Measurements from ENCODE around the gene ATP6V0D1. TPM values are rescaled to one million over a fixed set of nuclear protein-coding genes. Genes with fewer than 3 reads are reported as not detected.

The ATP6V0D1 gene
- total RNA-seq, 3 donors from 2014 or later (not counting 1 experiment from before 2014, with no cell fraction given): 76.0 to 84.9 (median 83.3) TPM

- Histone ChIP-seq H3K27ac (ENCODE audit: low read length) (peak overlapping the region; percentile 58), H3K27me3 (ENCODE audit: control insufficient read depth, insufficient read depth, low read length) (no peaks in the 10 kb centered on the region), H3K9me3 (ENCODE audit: control insufficient read depth, insufficient read depth, low read length) (no peaks in the 10 kb centered on the region), H3K4me3 (ENCODE audit: low read length) (no peak overlapping the region), H3K36me3 (ENCODE audit: control insufficient read depth, insufficient read depth, low read length) (no peaks in the 10 kb centered on the region), H3K4me1 (ENCODE audit: control insufficient read depth, insufficient read depth, low read length) (peaks cover 58% of the 10 kb centered on the region)
- Mint-ChIP-seq H3K27ac (peak overlapping the region; percentile 87 to 89), H3K27me3 (ENCODE audit: low read depth in 2 of 2) (no peaks in the 10 kb centered on the region), H3K4me1 (peaks cover 45 to 65% of the 10 kb centered on the region in 2 donors), H3K9me3 (no peaks in the 10 kb centered on the region), H3K36me3 (no peaks in the 10 kb centered on the region), H3K4me3 (peak overlapping the region; percentile 52)
- intact Hi-C loops (cut with micrococcal nuclease): no loop called here
- TF ChIP-seq CTCF (IDR thresholded peaks at IDR 0.05): no peak
- ATAC-seq (no peak), DNase-seq (no peak)
- WGBS (ENCODE audit: insufficient coverage): 92% methylated on average over 7 of the region's 8 CpGs
These were observed 25.5 kb upstream of the ATP6V0D1 start for GRCh38 chr16:67506468-67506867.

- no peaks in the 10 kb centered on the region for H3K36me3 Mint-ChIP-seq
- Histone ChIP-seq H3K27ac (ENCODE audit: low read length) (peak overlapping the region; percentile 95), H3K27me3 (ENCODE audit: control insufficient read depth, insufficient read depth, low read length) (no peaks in the 10 kb centered on the region), H3K4me3 (ENCODE audit: low read length) (no peak overlapping the region), H3K4me1 (ENCODE audit: control insufficient read depth, insufficient read depth, low read length) (peaks cover 58% of the 10 kb centered on the region), H3K9me3 (ENCODE audit: control insufficient read depth, insufficient read depth, low read length) (no peaks in the 10 kb centered on the region), H3K36me3 (ENCODE audit: control insufficient read depth, insufficient read depth, low read length) (no peaks in the 10 kb centered on the region)
- intact Hi-C loops (cut with micrococcal nuclease): loop anchor here (1.0 kb wide), 1 partner anchor 10 kb away; no protein-coding TSS in a partner anchor
- H3K4me1 Mint-ChIP-seq: peaks cover 45 to 68% of the 10 kb centered on the region in 2 donors
- TF ChIP-seq CTCF (IDR thresholded peaks at IDR 0.05): no peak
- H3K4me3 Mint-ChIP-seq: peak overlapping the region; percentile 62
- H3K27ac Mint-ChIP-seq: peak overlapping the region; percentile 84 to 94
- H3K9me3 Mint-ChIP-seq: no peaks in the 10 kb centered on the region
- peak; percentile 45 to 67 for DNase-seq
- H3K27me3 Mint-ChIP-seq (ENCODE audit: low read depth in 2 of 2): no peaks in the 10 kb centered on the region
- 47% methylated on average over 8 of the region's 9 CpGs for WGBS (ENCODE audit: insufficient coverage)
- ATAC-seq: peak; percentile 91 to 95 (median 92)
These were observed 23.4 kb upstream of the ATP6V0D1 start for GRCh38 chr16:67504031-67505021.

- Mint-ChIP-seq H3K4me1 (peaks cover 28 to 50% of the 10 kb centered on the region in 2 donors), H3K27ac (peak overlapping the region; percentile 65 to 82), H3K36me3 (no peaks in the 10 kb centered on the region), H3K9me3 (no peaks in the 10 kb centered on the region), H3K4me3 (no peak overlapping the region), H3K27me3 (ENCODE audit: low read depth in 2 of 2) (no peaks in the 10 kb centered on the region)
- ATAC-seq: no peak
- Histone ChIP-seq H3K4me1 (ENCODE audit: control insufficient read depth, insufficient read depth, low read length) (peaks cover 18% of the 10 kb centered on the region), H3K9me3 (ENCODE audit: control insufficient read depth, insufficient read depth, low read length) (no peaks in the 10 kb centered on the region), H3K36me3 (ENCODE audit: control insufficient read depth, insufficient read depth, low read length) (no peaks in the 10 kb centered on the region), H3K4me3 (ENCODE audit: low read length) (no peak overlapping the region), H3K27ac (ENCODE audit: low read length) (no peak overlapping the region), H3K27me3 (ENCODE audit: control insufficient read depth, insufficient read depth, low read length) (no peaks in the 10 kb centered on the region)
- DNase-seq: no peak
- WGBS (ENCODE audit: insufficient coverage): 97% methylated on average over 4 of the region's 4 CpGs
- no peak for TF ChIP-seq CTCF (IDR thresholded peaks at IDR 0.05)
- intact Hi-C loops (cut with micrococcal nuclease): no loop called here
These were observed 18.1 kb upstream of the ATP6V0D1 start for GRCh38 chr16:67499106-67499505.

Data from natural killer cell (primary cell).